HepG2 (cell line): ENCODE measurements around the gene PATE4.

Experiments
- GABPB1 ChIP-seq: IDR thresholded peaks from 2 replicates; pipeline ENCODE4 v1.6.1; 2016; ENCODE audit warnings: mild to moderate bottlenecking, missing genetic modification reagents, moderate library complexity, missing compliant biosample characterization
- POLR2AphosphoS5 ChIP-seq: IDR thresholded peaks from 2 replicates; pipeline ENCODE4 v1.6.1; 2012; ENCODE audit warnings: low read depth, low read length
- RAD21 ChIP-seq: fragments of 450-650 bp; formaldehyde crosslinking; IDR thresholded peaks from 2 replicates; pipeline ENCODE4 v1.5.0; 2020; ENCODE audit warnings: mild to moderate bottlenecking
- RXRB ChIP-seq: IDR thresholded peaks from 2 replicates; pipeline ENCODE4 v1.6.1; 2016; ENCODE audit warnings: borderline replicate concordance, missing genetic modification reagents, missing compliant biosample characterization
- ZKSCAN1 ChIP-seq: fragments of 150-350 bp; IDR thresholded peaks from 2 replicates; pipeline ENCODE4 v1.6.1; 2014; ENCODE audit warnings: low read length
- TF ChIP-seq, protein P1 (sequence below): sonication (generic); formaldehyde crosslinking; IDR thresholded peaks from 2 replicates; pipeline ENCODE4 v1.5.0; 2020; ENCODE audit warnings: mild to moderate bottlenecking, missing genetic modification reagents, moderate library complexity
- TF ChIP-seq, protein P2 (sequence below): sonication (generic); IDR thresholded peaks from 2 replicates; pipeline ENCODE4 v1.6.1; 2016; ENCODE audit warnings: low read depth, borderline replicate concordance
- TF ChIP-seq, protein P3 (sequence below): sonication (generic); formaldehyde crosslinking; IDR thresholded peaks from 2 replicates; pipeline ENCODE4 v1.5.0; 2020; ENCODE audit warnings: missing genetic modification reagents, mild to moderate bottlenecking, borderline replicate concordance

DNA sequence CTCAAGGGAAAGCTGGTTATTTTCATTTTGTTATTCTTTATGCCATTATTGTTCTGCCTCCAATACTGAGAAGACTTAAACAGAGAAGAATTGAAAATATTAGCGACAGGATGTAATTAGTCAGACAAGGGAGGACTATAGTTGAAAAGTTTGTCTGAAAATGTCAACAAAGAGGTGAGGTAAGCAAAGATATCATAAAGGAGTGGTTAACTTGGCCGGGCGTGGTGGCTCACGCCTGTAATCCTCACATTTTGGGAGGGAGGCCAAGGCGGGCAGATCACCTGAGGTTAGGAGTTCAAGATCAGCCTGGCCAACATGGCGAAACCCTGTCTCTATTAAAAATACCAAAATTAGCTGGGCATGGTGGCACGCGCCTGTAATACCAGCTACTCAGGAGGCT lies 50.3 kb downstream of the PATE4 start:
- TF ChIP-seq GABPB1 (CRISPR knock-in tag) (no peak), RAD21 (no peak), ZKSCAN1 (no peak), RXRB (no peak), POLR2AphosphoS5 (no peak)
- TF ChIP-seq, protein P1, sequence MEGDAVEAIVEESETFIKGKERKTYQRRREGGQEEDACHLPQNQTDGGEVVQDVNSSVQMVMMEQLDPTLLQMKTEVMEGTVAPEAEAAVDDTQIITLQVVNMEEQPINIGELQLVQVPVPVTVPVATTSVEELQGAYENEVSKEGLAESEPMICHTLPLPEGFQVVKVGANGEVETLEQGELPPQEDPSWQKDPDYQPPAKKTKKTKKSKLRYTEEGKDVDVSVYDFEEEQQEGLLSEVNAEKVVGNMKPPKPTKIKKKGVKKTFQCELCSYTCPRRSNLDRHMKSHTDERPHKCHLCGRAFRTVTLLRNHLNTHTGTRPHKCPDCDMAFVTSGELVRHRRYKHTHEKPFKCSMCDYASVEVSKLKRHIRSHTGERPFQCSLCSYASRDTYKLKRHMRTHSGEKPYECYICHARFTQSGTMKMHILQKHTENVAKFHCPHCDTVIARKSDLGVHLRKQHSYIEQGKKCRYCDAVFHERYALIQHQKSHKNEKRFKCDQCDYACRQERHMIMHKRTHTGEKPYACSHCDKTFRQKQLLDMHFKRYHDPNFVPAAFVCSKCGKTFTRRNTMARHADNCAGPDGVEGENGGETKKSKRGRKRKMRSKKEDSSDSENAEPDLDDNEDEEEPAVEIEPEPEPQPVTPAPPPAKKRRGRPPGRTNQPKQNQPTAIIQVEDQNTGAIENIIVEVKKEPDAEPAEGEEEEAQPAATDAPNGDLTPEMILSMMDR (CRISPR knock-in tag), result no peak
- TF ChIP-seq, protein P2, sequence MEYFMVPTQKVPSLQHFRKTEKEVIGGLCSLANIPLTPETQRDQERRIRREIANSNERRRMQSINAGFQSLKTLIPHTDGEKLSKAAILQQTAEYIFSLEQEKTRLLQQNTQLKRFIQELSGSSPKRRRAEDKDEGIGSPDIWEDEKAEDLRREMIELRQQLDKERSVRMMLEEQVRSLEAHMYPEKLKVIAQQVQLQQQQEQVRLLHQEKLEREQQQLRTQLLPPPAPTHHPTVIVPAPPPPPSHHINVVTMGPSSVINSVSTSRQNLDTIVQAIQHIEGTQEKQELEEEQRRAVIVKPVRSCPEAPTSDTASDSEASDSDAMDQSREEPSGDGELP, result no peak
- TF ChIP-seq, protein P3, sequence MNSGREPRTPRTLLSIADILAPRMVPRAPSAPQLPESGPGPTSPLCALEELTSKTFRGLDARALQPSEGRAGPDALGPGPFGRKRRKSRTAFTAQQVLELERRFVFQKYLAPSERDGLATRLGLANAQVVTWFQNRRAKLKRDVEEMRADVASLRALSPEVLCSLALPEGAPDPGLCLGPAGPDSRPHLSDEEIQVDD (CRISPR knock-in tag), result no peak
